COLO829 (cell line): ENCODE measurements around the gene SUSD1.

Experiments used
- DNase-seq: peaks from one replicate; pipeline ENCODE4 v3.0.0; 2012; ENCODE audit warnings: low spot score

Gene SUSD1

GRCh38 chr9:112065806-112066606, 109.1 kb downstream of the SUSD1 start:
- DNase-seq: no peak

GRCh38 chr9:112064871-112065270, 110.2 kb downstream of the SUSD1 start:
- DNase-seq: no peak

- no peak for DNase-seq
These were observed 111.5 kb downstream of the SUSD1 start for GRCh38 chr9:112063586-112063985.

GRCh38 chr9:112063151-112063550, 111.9 kb downstream of the SUSD1 start:
- DNase-seq: no peak

- peak; percentile 98 for DNase-seq
These were observed 113.9 kb downstream of the SUSD1 start for GRCh38 chr9:112061152-112061740.

- no peak for DNase-seq
These were observed 115.2 kb downstream of the SUSD1 start for GRCh38 chr9:112059966-112060320.

- DNase-seq: peak; percentile 93
These were observed 115.7 kb downstream of the SUSD1 start for GRCh38 chr9:112059145-112059965.

GRCh38 chr9:112056996-112057395, 118.1 kb downstream of the SUSD1 start:
- no peak for DNase-seq

- no peak for DNase-seq
These were observed 120.2 kb downstream of the SUSD1 start for GRCh38 chr9:112054916-112055315.

- no peak for DNase-seq
These were observed 123.3 kb downstream of the SUSD1 start for GRCh38 chr9:112051812-112052211.

GRCh38 chr9:112050544-112051475, 124.3 kb downstream of the SUSD1 start:
- peak; percentile 92 for DNase-seq

- DNase-seq: no peak
These were observed 125.1 kb downstream of the SUSD1 start for GRCh38 chr9:112049811-112050516.

- DNase-seq: no peak
These were observed 126.0 kb downstream of the SUSD1 start for GRCh38 chr9:112048924-112049691.

- DNase-seq: no peak
These were observed 127.5 kb downstream of the SUSD1 start for GRCh38 chr9:112047538-112048066.

- DNase-seq: no peak
These were observed 128.9 kb downstream of the SUSD1 start for GRCh38 chr9:112046181-112046580.

GRCh38 chr9:112044881-112045280, 130.2 kb downstream of the SUSD1 start:
- DNase-seq: no peak

- DNase-seq: no peak
These were observed 130.9 kb downstream of the SUSD1 start for GRCh38 chr9:112044186-112044585.

- DNase-seq: no peak
These were observed 131.7 kb downstream of the SUSD1 start for GRCh38 chr9:112043423-112043822.

- DNase-seq: no peak
These were observed 132.3 kb downstream of the SUSD1 start for GRCh38 chr9:112042769-112043168.

- no peak for DNase-seq
These were observed 132.9 kb downstream of the SUSD1 start for GRCh38 chr9:112042244-112042638.
